ENCODE measurements around the gene PRCD.

DNA sequence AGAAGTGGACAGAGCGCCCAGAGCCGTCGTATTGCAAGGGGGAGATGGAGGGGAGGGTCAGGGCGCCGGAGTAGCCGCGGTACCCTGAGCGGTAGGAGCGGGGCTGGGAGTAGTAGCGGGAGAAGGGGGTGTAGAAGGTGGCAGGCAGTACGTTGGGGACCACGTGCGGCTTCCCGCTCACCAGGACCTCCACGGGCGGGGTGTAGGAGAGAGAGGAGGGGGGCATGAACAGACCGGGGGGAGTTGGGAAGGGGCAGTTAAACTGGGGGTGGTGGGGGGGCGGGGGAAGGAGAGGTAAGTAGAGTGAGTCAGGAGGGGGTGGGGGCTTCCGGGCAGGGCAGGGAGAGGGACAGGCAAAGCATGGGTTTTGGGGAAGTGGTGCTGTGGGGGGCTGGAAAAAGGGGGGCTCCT lies 29.0 kb downstream of the PRCD start:
- TF ChIP-seq, protein P1, sequence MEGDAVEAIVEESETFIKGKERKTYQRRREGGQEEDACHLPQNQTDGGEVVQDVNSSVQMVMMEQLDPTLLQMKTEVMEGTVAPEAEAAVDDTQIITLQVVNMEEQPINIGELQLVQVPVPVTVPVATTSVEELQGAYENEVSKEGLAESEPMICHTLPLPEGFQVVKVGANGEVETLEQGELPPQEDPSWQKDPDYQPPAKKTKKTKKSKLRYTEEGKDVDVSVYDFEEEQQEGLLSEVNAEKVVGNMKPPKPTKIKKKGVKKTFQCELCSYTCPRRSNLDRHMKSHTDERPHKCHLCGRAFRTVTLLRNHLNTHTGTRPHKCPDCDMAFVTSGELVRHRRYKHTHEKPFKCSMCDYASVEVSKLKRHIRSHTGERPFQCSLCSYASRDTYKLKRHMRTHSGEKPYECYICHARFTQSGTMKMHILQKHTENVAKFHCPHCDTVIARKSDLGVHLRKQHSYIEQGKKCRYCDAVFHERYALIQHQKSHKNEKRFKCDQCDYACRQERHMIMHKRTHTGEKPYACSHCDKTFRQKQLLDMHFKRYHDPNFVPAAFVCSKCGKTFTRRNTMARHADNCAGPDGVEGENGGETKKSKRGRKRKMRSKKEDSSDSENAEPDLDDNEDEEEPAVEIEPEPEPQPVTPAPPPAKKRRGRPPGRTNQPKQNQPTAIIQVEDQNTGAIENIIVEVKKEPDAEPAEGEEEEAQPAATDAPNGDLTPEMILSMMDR (IDR thresholded peaks at IDR 0.05): no peak
- no peak for TF ChIP-seq POLR2A (IDR thresholded peaks at IDR 0.05)
